SHP77 treated with DMSO at 0.1 percent for 48 hours (cell line): ENCODE data around the gene SELENOP.

Experiments used
- DNase-seq: peaks from one replicate; lab custom pipeline; 2025; lab: John Stamatoyannopoulos, UW

The SELENOP gene

DNA sequence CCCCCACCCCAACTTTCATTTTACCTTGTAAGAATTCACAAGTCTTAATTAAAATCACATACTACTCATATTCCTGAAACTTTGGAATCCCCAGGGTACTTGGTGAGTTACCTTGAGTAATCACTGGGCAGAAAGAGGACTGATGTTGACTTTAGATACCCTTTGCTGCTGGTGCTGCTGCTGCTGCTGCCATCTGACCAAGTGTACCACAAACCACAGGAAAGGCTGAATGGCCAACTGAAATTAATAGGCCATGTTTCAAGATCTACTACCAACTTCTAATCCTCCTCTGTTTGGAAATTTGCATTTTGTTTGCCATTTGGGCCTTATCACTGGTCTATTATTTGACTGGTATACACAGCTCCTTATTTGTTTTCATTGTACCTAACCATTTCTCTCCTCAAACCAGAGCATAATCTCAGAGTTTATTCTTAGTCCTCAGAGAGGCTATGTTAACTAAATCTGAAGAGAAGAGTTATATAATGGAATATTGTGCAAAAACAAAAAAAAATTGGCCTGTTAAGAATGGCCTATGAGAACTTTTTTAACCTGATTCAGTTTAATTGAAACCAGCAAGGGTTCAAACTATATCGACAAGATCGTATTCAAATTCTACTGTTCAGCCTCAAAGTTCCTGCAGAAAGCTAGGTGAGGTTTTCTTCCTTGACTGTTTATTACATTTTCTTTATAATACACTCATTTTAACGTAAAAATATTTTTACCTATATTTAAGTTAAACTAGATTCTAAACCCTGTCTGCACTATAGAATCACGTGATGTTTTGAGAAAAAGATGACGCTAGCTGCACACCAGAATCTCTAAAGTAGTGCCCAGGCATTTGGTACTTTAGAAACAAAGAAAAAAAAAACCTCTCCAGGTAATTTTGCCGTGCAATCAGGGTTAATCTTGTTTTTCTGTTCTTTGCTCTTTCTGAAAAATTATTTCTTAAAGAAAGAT lies 13.1 kb downstream of the SELENOP start:
- no peak for DNase-seq

DNA sequence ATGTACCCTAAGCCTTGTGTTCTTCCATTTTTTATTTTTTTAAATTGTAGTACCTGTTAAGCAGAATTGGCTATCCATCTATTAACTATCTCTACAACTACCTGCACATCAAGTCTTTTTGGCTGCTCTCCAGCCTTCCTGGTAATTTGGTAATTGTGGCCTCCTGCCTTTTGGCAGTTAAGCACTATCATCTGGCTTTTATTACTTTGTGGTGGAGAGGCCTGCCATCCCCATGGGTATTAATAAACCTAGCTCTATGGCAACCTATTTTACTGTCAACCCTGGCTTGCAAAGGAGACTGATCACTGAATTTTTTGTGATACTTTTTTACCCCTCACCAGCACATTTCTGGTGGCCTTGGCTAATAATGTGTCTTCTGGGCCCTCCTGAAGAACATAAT lies 20.5 kb downstream of the SELENOP start:
- no peak for DNase-seq

DNA sequence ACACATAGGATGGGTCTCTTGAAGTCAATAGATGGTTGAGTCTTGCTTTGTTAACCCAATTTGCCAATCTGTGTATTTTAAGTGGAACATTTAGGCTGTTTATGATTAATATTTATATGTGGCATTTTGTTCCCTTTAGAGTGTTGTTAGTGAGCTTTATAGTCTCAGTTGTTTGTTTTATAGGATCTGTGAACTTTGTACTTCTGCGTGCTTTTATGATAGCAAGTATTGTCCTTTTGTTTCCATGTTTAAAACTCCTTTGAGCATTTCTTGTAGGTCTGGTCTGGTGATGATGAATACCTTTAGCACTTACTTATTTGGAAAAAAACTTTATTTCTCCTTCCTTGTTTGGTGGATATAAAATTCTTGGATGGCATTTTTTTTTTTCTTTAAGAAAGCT lies 23.8 kb downstream of the SELENOP start:
- DNase-seq, result no peak

DNA sequence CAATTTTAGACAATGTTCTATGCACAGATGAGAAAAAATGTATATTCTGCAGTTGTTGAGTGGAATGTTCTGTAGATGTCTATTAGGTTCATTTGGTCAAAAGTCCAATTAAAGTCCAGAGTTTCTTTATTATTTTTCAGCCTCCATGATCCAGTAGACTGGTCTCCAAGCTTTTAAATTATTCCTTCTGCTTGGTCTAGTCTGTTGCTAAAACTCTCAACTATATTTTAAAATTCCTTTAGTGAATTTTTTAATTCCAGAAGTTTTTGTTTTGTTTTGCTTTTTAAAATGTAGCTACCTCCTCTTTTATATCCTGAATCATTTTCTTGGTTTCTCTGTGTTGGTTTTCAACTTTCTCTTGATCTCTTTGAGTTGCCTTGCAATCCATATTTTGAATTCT lies 24.6 kb downstream of the SELENOP start:
- no peak for DNase-seq

DNA sequence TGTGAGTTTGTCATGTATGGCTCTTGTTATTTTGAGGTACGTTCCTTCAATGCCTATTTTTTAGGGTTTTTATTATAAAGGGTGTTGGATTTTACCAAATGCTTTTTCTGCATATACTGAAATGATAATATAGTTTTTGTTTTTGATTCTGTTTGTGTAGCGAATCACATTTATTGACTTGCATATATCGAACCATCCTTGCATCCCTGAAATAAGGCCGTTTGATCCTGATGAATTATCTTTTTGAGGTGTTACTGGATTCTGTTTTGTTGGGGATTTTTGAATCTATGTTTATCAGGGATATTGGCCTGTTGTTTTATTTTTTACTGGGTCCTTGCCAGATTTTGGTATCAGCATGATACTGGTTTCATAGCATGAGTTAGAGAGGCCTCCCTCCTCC lies 25.9 kb downstream of the SELENOP start:
- DNase-seq, result no peak

DNA sequence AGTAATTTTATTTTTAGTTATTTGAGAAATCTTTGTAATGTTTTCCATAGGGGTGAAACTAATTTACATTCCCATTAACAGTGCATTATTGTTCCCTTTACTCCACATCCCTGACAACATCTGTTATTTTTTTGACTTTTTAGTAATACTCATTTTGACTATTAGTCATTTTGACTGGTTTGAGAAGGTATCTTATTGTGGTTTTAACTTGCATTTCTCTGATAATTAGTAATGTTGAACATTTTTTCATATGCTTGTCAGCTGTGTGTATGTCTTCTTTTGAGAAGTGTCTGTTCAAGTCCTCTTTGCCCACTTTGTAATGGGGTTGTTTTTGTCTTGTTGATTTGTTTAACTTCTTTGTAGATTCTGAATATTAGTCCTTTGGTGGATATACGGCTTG lies 27.6 kb downstream of the SELENOP start:
- no peak for DNase-seq

DNA sequence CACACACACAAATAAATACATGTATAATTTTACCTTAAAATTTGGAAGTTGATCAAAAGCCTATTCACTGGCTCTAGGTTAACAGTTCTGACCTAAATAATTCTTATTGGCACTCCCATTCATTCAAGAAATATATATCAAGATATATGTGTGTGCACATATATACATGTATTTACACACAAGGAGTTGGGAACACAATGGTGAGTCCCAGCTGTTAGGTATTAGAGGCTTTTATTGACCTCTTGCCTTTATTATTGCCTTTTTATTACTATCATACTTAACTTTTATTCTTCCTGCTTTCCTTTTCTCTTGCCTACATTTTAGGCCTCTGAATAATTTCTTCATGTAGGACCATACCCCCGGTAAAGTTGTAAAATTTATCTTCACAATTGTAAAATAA lies 30.1 kb downstream of the SELENOP start:
- no peak for DNase-seq

DNA sequence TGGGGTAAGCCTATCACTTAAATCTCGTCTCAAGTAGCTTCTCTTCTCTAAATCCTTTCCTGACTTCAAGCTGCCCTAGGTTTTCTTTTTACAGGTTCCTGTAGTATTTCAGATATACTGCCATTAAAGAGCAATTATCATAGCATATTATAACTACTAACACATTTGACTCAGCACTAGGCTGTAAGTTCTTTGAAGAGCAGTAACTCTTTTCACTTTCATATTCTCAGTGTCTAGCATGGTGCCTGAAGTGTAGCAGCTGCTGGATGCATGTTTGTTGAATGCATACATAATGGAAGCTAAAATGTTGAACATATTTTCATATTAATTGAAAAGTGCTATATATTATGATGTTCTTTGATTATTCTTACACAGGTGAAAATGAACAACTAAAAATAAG lies 32.6 kb downstream of the SELENOP start:
- no peak for DNase-seq

DNA sequence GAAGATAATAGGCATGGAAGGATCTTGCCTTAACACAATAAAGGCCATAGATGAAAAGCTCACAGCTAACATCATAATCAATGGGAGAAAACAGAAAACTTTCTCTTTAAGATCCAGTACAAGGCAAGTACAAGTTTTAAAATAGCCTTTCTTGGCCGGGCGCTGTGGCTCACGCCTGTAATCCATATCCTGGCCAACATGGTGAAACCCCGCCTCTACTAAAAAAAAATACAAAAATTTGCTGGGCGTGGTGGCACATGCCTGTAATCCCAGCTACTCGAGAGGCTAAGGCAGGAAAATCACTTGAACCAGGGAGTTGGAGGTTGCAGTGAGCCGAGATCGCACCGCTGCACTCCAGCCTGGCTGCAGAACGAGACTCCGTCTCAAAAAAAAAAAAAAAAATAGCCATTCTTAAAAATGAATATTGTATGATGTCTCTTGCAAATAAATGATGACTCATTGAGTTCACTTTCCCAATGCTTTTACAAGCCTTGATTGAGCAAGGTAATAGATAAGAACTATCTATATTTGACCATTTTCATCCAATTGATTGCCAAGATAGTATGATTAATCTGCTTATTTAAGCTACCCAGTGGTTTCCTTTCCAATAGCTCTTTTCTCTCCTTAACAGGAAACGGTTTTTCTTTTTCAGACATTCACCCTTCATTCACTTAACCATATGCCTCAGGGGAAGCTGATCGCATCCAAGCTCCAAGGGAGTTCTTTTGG lies 39.3 kb downstream of the SELENOP start:
- DNase-seq, result no peak

DNA sequence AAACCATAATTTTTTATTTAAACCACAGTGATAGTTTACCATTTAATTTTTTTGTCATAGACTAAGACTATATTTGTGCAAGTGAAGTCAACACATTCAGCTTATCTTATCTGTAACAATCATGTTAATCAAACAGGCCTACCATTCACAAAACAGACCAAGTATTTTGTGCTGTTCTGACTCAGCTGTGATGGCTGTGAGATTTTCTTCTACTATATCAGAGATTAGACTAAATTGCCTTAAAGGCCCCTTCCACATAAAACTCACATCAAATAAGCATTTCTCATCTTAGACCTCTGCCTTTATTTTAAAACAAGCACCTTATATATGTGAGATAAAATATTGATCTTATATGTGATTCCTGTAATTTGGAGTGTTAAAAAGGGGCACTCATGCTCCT lies 41.7 kb downstream of the SELENOP start:
- DNase-seq, result no peak

DNA sequence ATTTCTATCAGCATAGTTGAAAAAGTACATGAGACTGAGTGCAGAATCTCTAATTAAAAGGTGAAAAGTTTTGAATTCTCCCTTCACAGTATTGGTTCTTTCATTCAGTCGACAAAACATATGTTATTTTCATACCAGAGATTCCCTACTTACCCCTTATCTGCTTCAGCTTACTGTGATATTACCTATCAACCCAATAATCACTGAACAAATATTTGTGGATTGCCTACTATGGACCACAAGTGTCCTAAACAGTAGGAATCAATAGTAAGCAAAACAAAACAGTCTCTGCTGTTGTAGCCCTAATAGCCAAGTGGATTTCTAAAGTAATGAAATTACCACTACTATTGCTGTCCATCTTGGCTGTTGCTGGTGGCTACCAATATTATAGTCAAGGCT lies 43.6 kb downstream of the SELENOP start:
- DNase-seq, result no peak

DNA sequence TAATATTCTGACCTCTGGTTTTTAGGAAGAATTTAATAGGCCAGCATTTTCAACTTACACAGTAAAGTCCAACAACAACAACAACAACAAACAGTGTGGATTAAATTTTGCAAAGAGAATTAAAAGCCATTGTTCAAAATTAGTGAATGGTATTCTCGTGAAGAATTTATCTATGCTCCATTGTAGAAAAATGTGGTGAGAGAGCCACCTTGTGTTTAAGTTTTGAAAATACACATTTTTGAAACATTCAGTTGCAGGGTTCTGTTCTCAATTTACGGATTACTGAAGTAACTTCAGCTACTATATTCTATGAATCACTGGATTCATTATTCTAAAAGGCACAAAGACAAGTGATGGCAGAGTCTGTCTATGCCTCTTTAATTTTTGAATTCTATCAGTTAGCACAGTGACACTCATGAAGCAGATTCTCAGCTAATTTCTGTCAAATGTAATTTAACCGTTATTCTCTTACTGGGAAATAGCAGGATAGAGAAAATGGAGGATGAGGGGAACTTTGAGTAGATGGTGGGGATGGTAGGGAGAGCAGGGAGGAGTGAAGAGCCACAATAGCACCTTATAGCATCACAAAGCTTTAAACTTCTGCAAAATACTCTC lies 44.1 kb downstream of the SELENOP start:
- peak; percentile 30 for DNase-seq

DNA sequence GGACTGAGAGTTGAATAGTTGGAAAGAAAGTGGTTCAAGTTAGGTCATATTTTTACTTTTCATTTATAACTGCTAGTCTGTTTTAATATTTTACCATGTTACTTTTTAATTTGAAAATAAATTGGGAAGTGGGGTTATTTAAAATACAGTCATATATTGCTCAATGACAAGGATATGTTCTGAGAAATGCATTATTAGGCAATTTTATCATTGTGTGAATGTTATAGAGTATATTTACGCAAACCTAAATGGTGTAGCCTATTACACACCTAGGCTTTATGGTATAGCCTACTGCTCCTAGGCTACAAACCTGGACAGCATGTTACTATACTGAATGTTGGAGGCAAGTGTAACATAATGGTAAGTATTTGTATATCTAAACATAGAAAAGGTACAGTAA lies 49.9 kb downstream of the SELENOP start:
- no peak for DNase-seq

DNA sequence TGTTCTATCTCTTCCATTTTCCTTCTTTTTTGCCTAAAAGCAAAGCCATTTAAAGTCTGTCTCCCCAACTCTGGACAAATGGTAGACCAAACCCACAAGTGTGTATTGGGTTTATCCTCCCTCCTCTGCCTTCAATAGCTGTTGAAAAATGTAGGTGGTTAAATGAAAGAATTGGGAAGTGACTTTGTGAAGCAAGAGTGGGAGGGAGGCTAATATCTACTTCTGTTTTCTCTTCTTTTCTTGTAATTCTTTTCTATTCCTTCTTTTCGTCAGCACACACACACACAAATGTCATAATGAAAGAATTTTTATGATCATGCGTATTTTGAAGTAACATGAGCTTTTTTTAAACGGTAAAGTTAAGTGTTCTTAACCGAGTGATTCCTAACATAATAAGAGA lies 51.3 kb downstream of the SELENOP start:
- DNase-seq, result no peak

DNA sequence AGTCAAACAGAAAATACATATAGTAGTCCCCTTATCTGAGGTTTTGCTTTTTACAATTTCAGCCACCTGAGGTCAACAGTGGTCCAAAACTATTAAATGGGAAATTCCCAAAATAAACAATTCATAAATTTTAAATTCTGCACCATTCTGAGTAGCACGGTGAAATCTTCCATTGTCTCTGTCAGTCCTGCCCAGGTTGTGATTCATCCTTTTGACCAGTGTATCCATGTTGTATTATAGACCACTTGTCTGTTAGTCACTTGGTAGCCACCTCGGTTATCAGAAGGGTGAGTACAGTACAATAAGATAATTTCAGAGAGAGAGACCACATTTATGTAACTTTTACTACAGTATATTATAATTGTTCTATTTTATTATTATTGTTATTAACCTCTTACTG lies 52.2 kb downstream of the SELENOP start:
- DNase-seq, result no peak

DNA sequence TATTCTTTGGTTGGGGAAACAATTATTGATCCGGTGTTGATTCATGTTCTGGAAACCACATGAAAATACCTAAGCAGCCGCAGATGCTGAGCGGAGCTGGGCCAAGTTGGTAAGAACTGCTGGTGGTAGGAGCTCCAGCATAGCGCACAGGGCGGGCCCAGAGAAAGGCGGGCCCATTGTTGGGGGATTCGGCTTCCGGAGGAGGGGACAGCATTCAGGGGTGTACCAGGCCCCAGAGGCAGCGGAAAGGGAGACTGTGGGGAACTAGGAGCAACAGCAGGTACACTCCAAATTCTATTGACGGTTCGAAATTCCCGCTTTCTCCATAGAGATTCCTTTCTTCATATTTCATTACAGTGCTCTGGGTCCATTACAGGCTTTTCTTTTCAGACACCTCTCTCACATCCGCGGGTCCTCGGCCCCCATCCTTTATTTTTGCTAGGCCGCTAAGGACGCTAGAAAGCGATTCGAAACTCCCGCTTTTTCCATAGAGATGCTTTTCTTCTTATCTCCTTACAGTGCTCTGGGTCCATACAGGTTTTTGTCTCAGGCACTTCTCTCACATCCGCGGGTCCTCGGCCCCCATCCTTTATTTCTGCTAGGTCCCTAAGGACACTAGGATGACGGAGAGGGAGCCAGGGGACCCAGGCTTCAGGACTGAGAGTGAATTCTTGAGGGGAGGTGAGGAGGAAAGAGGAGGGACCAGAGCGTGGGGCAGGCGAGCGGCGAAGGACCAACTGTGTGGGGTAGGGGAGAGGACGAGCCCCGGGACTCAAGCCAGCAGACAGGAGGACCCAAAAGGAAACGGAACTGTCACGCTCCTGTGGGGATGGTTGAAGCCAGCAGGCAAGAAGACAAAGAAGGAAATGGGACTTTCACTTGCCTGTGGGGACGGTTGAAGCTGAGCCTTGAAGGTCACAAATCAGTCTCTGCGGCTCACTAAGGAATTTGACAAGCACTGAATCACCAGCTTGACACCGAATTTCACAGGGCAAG lies 54.8 kb downstream of the SELENOP start, which contains the start of gene CCDC152:
Gene CCDC152, plus strand, starts transcription at position 213 of the 996 bp plus-strand sequence. CDS start 2,304 bp downstream, outside the sequence.
- DNase-seq, result no peak

DNA sequence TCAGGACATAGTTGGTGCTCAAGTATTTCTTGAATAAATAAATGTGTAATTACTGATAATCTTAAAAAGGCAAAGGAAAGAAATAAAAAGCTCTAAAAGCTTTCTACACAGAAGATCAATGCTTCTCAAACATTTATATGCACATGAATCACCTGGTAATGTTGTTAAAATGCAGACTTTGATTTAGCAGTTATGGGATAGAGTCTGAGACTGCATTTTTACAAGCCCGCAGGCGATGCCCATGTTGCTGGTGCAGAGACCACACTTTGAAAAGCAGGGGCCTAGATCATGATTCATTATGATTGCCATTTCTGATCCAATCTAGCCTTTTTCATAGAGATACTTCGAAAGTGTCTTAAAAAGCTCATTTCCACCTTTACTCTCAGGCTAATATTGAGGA lies 58.6 kb downstream of the SELENOP start:
- DNase-seq, result no peak

DNA sequence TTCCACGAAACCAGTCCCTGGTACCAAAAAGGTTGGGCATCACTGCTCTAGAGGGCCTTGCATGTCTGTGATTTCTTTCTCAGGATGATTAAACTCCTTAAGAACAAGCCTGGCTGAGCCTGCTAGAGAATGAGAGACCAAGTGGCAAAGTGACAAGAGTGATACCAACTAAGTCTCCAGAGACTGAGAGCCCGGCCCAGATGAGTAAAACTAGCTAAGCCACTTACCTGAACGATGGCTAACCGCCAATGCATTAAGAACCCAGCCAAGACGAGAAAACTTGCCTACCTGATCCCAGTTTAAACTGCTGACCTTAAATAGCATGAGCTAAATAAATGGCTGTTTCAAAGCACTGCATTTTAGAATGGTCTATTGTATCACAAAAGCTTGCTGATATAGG lies 60.6 kb downstream of the SELENOP start:
- DNase-seq, result no peak

DNA sequence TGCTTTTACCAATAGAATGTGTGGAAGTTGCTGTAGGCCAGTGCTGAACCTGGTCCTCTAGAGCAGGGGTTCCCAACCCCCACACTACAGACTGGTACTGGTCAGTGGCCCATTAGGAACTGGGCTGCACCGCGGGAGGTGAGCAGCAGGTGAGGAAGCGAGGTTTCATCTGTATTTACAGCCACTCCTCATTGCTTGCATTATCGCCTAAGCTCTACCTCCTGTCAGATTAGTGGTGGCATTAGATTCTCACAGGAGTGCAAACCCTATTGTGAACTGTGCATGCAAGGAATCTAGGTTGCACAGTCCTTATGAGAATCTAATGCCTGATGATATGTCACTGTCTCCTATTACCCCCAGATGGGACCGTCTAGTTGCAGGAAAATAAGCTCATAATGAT lies 61.2 kb downstream of the SELENOP start:
- no peak for DNase-seq
